Tibial artery (tissue), 4 donors: ENCODE data around the gene GRM5.

Experiments used
- DNase-seq, 2 donors: peaks; one replicate each; pipeline ENCODE4 v3.0.0-alpha.2; 2019
- H3K27ac ChIP-seq, 2 donors: fragments of 200-600 bp; sonication (generic) in 1 of 2; 1 replicate in 1 of 2; 2 replicates in 1 of 2; pipeline ENCODE4 v1.5.1; 2018 to 2019; ENCODE audit warnings: mild to moderate bottlenecking in 1 of 2
- H3K27me3 ChIP-seq, 2 donors: fragments of 200-600 bp; sonication (generic) in 1 of 2; one replicate each; pipeline versions ENCODE4 v1.5.1 to v1.6.0; 2016 to 2019
- H3K36me3 ChIP-seq, 3 donors: fragments of 200-600 bp; sonication (generic) in 2 of 3; one replicate each; pipeline ENCODE4 v1.5.1; 2016 to 2019; ENCODE audit warnings: mild to moderate bottlenecking in 2 of 3
- H3K4me1 ChIP-seq, 4 donors: fragments of 200-600 bp; sonication (generic) in 2 of 4; 1 replicate in 3 of 4; 2 replicates in 1 of 4; pipeline ENCODE4 v1.5.1; 2016 to 2019
- H3K4me3 ChIP-seq, 2 donors: fragments of 200-600 bp; sonication (generic) in 1 of 2; 1 replicate in 1 of 2; 2 replicates in 1 of 2; pipeline ENCODE4 v1.5.1; 2018 to 2019; ENCODE audit warnings: mild to moderate bottlenecking in 2 of 2
- H3K9me3 ChIP-seq, 3 donors: fragments of 200-600 bp; sonication (generic) in 1 of 3; one replicate each; pipeline ENCODE4 v1.5.1; 2016 to 2019
- intact Hi-C: fragments of 100-400 bp; cut with DNase I; formaldehyde crosslinking; loops from one replicate; pipeline ENCODE4 v1.15.0; 2023; ENCODE audit warnings: low total_unique reads
- TF ChIP-seq, protein P1 (sequence below), 2 experiments: fragments of 200-600 bp in 1 of 2; fragments of 450-650 bp in 1 of 2; IDR thresholded peaks; one replicate each; pipeline ENCODE4 v1.5.1; 2017 to 2019; ENCODE audit warnings: antibody characterized with exemption in 2 of 2, mild to moderate bottlenecking in 1 of 2, moderate library complexity in 1 of 2

Gene GRM5

GRCh38 chr11:88697139-88697538, 368.6 kb downstream of the GRM5 start:
- intact Hi-C loops: no loop called here
- no peaks in the 10 kb centered on the region for H3K36me3 ChIP-seq

DNA sequence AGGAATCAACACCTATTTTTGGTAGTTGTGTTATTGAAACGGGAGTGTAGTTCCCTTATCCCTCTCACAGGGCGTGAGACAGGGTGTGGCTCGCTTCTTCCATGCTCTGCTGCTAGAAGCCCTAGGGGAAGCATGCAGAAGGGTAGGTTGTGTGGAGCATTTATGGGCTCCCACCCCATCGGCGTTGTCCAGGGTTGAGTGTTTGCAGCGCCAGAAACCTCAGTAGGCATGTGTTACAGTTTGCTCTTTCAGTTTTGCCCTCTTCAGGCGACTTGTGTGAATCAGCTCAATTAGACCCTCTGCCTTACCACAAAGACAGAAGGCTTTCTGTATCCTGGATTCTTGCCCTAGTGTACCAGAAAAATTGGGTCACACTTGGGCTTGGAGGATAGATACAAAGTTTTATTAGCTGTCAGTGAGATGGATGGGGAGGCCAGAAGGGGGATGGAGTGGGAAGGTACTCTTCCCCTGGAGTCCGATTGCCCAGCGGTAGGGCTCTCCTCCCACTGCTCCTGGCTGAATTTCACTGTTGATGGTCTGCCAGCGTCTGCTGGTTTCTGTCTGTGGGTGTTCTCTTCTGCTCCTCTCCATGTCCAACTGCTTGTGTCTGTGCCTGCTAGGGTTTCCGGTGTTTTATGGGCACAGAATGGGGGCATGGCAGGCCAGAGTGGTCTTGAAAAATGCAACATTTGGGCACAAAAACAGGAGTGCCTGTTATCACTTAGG, 369.9 kb downstream of the GRM5 start:
- H3K4me1 ChIP-seq: no peaks in the 10 kb centered on the region
- no peaks in the 10 kb centered on the region for H3K36me3 ChIP-seq
- intact Hi-C loops: no loop called here
- TF ChIP-seq, protein P1, sequence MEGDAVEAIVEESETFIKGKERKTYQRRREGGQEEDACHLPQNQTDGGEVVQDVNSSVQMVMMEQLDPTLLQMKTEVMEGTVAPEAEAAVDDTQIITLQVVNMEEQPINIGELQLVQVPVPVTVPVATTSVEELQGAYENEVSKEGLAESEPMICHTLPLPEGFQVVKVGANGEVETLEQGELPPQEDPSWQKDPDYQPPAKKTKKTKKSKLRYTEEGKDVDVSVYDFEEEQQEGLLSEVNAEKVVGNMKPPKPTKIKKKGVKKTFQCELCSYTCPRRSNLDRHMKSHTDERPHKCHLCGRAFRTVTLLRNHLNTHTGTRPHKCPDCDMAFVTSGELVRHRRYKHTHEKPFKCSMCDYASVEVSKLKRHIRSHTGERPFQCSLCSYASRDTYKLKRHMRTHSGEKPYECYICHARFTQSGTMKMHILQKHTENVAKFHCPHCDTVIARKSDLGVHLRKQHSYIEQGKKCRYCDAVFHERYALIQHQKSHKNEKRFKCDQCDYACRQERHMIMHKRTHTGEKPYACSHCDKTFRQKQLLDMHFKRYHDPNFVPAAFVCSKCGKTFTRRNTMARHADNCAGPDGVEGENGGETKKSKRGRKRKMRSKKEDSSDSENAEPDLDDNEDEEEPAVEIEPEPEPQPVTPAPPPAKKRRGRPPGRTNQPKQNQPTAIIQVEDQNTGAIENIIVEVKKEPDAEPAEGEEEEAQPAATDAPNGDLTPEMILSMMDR (IDR thresholded peaks at IDR 0.05): no peak
- H3K4me3 ChIP-seq: no peak overlapping the region
- no peak for DNase-seq
- H3K27ac ChIP-seq: no peak overlapping the region
- H3K27me3 ChIP-seq: no peaks in the 10 kb centered on the region
- H3K9me3 ChIP-seq: no peaks in the 10 kb centered on the region

More at GRCh38 chr11:88697139-88697538, 368.6 kb downstream of the GRM5 start:
- Histone ChIP-seq H3K4me3 (no peak overlapping the region), H3K27ac (no peak overlapping the region), H3K27me3 (no peaks in the 10 kb centered on the region), H3K9me3 (no peaks in the 10 kb centered on the region), H3K4me1 (no peaks in the 10 kb centered on the region)
- TF ChIP-seq, protein P1 (IDR thresholded peaks at IDR 0.05): no peak
- DNase-seq: no peak

GRCh38 chr11:88692306-88693086, 373.3 kb downstream of the GRM5 start:
- Histone ChIP-seq H3K27me3 (no peaks in the 10 kb centered on the region), H3K4me3 (no peak overlapping the region), H3K4me1 (no peaks in the 10 kb centered on the region), H3K9me3 (no peaks in the 10 kb centered on the region), H3K36me3 (no peaks in the 10 kb centered on the region), H3K27ac (no peak overlapping the region)
- no peak for DNase-seq
- intact Hi-C loops: no loop called here
- TF ChIP-seq, protein P1 (IDR thresholded peaks at IDR 0.05): no peak

DNA sequence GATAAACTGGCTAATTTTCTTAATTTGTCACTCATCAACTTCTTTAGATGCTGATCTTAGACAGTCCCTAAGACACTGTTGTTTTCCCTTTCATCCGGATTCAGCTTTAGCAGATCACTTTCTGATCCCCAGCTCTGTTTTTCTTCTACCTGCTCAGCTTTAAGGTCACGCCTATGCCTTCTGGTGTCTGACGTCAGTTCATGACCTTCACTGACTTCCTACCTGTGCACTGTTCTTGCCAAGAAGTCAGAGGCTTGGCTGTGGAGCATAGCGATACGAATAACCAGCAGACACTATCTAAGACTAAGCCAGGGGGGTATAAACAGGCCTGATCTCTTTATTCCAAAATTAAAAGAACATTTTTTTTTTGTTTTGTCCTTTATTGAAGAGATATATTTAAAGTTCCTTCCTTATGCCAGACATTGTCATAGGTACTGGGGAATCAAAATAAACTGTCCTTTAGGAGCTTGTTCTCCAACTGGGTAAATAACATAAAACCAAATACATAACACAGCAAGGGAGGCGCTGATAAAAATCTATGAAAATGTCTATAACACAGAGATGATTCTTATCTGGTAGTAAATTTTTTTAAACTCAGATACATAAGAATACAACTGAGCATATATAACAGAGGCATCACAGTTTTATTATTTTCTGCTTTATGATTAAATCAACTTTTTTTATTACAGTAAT, 376.1 kb downstream of the GRM5 start:
- Histone ChIP-seq H3K9me3 (no peaks in the 10 kb centered on the region), H3K4me1 (no peaks in the 10 kb centered on the region), H3K27me3 (no peaks in the 10 kb centered on the region), H3K36me3 (no peaks in the 10 kb centered on the region), H3K27ac (no peak overlapping the region), H3K4me3 (no peak overlapping the region)
- intact Hi-C loops: no loop called here
- TF ChIP-seq, protein P1 (IDR thresholded peaks at IDR 0.05): no peak
- no peak for DNase-seq

GRCh38 chr11:88683024-88683423, 382.8 kb downstream of the GRM5 start:
- Histone ChIP-seq H3K9me3 (peaks cover 0 to 3% (median 0%) of the 10 kb centered on the region in 3 donors), H3K4me3 (no peak overlapping the region), H3K27ac (no peak overlapping the region), H3K27me3 (no peaks in the 10 kb centered on the region), H3K36me3 (no peaks in the 10 kb centered on the region), H3K4me1 (no peaks in the 10 kb centered on the region)
- TF ChIP-seq, protein P1 (IDR thresholded peaks at IDR 0.05): no peak
- intact Hi-C loops: no loop called here
- no peak for DNase-seq
